IMR-90 (cell line): Measurements from ENCODE around the gene SRD5A1. TPM values are rescaled to one million over a fixed set of nuclear protein-coding genes. Genes with fewer than 3 reads are reported as not detected.

ENCODE experiments used
- ATAC-seq: fragments of 200-7000 bp; cut with Tn5 transposase; 2 replicates; pipeline ENCODE4 v1.9.1; 2020; ENCODE audit warnings: low read depth, mild to moderate bottlenecking, moderate library complexity
- BruUV-seq: library from RNA; stranded (reverse); fragments of 400-500 nt; replicated peaks from 2 replicates; lab custom pipeline; 2021; lab: Mats Ljungman, UMichigan
- CTCF ChIA-PET: fragments of 300-600 bp; formaldehyde crosslinking; extraction: SDS; loops from one replicate; lab custom pipeline; 2021; ENCODE audit warnings: antibody characterized with exemption; lab: Yijun Ruan, JAX
- POLR2A ChIA-PET: fragments of 300-600 bp; sonication (Branson Sonifier 250); formaldehyde crosslinking; loops from one replicate; lab custom pipeline; 2022; ENCODE audit warnings: antibody characterized with exemption; ENCODE audit not compliant: unreplicated experiment; lab: Charles Lee
- DNase-seq: peaks from one replicate; pipeline ENCODE4 v3.0.0; 2013
- H2AFZ ChIP-seq: replicated peaks from 2 replicates; pipeline ENCODE3; 2013; ENCODE audit warnings: low read length, mild to moderate bottlenecking; ENCODE audit not compliant: poor library complexity
- H2AK5ac ChIP-seq: 2 replicates; pipeline ENCODE4 v1.6.1; 2013; ENCODE audit warnings: low read depth, low read length, inconsistent platforms
- H2AK9ac ChIP-seq: replicated peaks from 2 replicates; pipeline ENCODE3; 2013; ENCODE audit warnings: mild to moderate bottlenecking, low read depth, low read length, moderate library complexity; ENCODE audit not compliant: poor library complexity
- H2BK120ac ChIP-seq: 2 replicates; pipeline ENCODE4 v1.6.1; 2013; ENCODE audit warnings: low read depth, low read length, inconsistent platforms
- H2BK15ac ChIP-seq: 3 replicates; pipeline ENCODE4 v1.6.1; 2013; ENCODE audit warnings: low read depth, low read length, inconsistent platforms
- H2BK20ac ChIP-seq: 2 replicates; pipeline ENCODE4 v1.6.1; 2013; ENCODE audit warnings: low read depth, mild to moderate bottlenecking, inconsistent platforms, low read length, moderate library complexity
- H2BK5ac ChIP-seq: 2 replicates; pipeline ENCODE4 v1.6.1; 2013; ENCODE audit warnings: mild to moderate bottlenecking, low read depth, low read length, inconsistent platforms; ENCODE audit not compliant: poor library complexity, severe bottlenecking
- H3K14ac ChIP-seq: replicated peaks from 2 replicates; pipeline ENCODE4 v1.6.1; 2013; ENCODE audit warnings: low read depth, low read length, inconsistent platforms
- H3K18ac ChIP-seq: 2 replicates; pipeline ENCODE4 v1.6.1; 2013; ENCODE audit warnings: low read depth, low read length, control low read depth
- H3K23ac ChIP-seq: 2 replicates; pipeline ENCODE4 v1.6.1; 2013; ENCODE audit warnings: low read depth, low read length, inconsistent platforms
- H3K27ac ChIP-seq: 2 replicates; pipeline ENCODE4 v1.5.1; 2013; ENCODE audit warnings: mild to moderate bottlenecking, control low read depth, low read length; ENCODE audit not compliant: insufficient read depth
- H3K27me3 ChIP-seq: 2 replicates; pipeline ENCODE4 v1.6.1; 2013; ENCODE audit warnings: low read length; ENCODE audit not compliant: control insufficient read depth, insufficient read depth
- H3K36me3 ChIP-seq: 2 replicates; pipeline ENCODE4 v1.6.1; 2013; ENCODE audit warnings: low read length, mixed read lengths; ENCODE audit not compliant: control insufficient read depth, insufficient read depth
- H3K4ac ChIP-seq: 2 replicates; pipeline ENCODE4 v1.6.1; 2013; ENCODE audit warnings: low read depth, low read length, inconsistent platforms
- H3K4me1 ChIP-seq: 2 replicates; pipeline ENCODE4 v1.6.1; 2013; ENCODE audit warnings: low read length, mixed read lengths; ENCODE audit not compliant: control insufficient read depth, insufficient read depth
- H3K4me2 ChIP-seq: 2 replicates; pipeline ENCODE4 v1.6.1; 2013; ENCODE audit warnings: low read depth, mild to moderate bottlenecking, control low read depth, low read length, moderate library complexity
- H3K4me3 ChIP-seq: 2 replicates; pipeline ENCODE4 v1.5.1; 2013; ENCODE audit warnings: low read depth, mild to moderate bottlenecking, control low read depth, low read length, moderate library complexity; ENCODE audit not compliant: insufficient read depth
- H3K56ac ChIP-seq: 2 replicates; pipeline ENCODE4 v1.6.1; 2013; ENCODE audit warnings: low read length, inconsistent platforms; ENCODE audit not compliant: insufficient read depth; ENCODE audit errors: extremely low read depth
- H3K79me1 ChIP-seq, 2 experiments: 2 replicates each; pipeline ENCODE4 v1.6.1; 2013; ENCODE audit warnings: low read length in 2 of 2, inconsistent platforms in 1 of 2, low read depth in 1 of 2
- H3K9ac ChIP-seq: 2 replicates; pipeline ENCODE4 v1.6.1; 2013; ENCODE audit warnings: low read depth, low read length, control low read depth
- H3K9me1 ChIP-seq: 2 replicates; pipeline ENCODE4 v1.6.1; 2013; ENCODE audit warnings: low read length, inconsistent platforms; ENCODE audit not compliant: insufficient read depth
- H3K9me3 ChIP-seq: 2 replicates; pipeline ENCODE4 v1.6.1; 2013; ENCODE audit warnings: low read length; ENCODE audit not compliant: control insufficient read depth, insufficient read depth
- H4K20me1 ChIP-seq: 2 replicates; pipeline ENCODE4 v1.6.1; 2013; ENCODE audit warnings: low read length, inconsistent platforms; ENCODE audit not compliant: insufficient read depth
- H4K5ac ChIP-seq: 2 replicates; pipeline ENCODE4 v1.6.1; 2013; ENCODE audit warnings: mild to moderate bottlenecking, low read depth, low read length, control low read depth
- H4K8ac ChIP-seq, 2 experiments: 2 replicates each; pipeline ENCODE4 v1.6.1; 2013; ENCODE audit warnings: low read depth in 2 of 2, low read length in 2 of 2, control low read depth in 1 of 2, inconsistent platforms in 1 of 2
- H4K91ac ChIP-seq: 2 replicates; pipeline ENCODE4 v1.6.1; 2013; ENCODE audit warnings: low read depth, low read length, inconsistent platforms; ENCODE audit not compliant: insufficient read depth
- BHLHE40 ChIP-seq: fragments of 150-350 bp; IDR thresholded peaks from 2 replicates; pipeline ENCODE4 v1.6.1; 2016; ENCODE audit warnings: mild to moderate bottlenecking, low read depth, low read length
- CEBPB ChIP-seq: IDR thresholded peaks from 2 replicates; pipeline ENCODE4 v1.6.1; 2012; ENCODE audit warnings: low read depth, low read length, improper control_type of control experiment
- CHD1 ChIP-seq: IDR thresholded peaks from 2 replicates; pipeline ENCODE4 v1.6.1; 2012; ENCODE audit warnings: low read depth, low read length, improper control_type of control experiment
- FOS ChIP-seq: fragments of 150-350 bp; IDR thresholded peaks from 2 replicates; pipeline ENCODE4 v1.6.1; 2016; ENCODE audit warnings: low read depth, low read length
- MAFK ChIP-seq: IDR thresholded peaks from 2 replicates; pipeline ENCODE4 v1.6.1; 2012; ENCODE audit warnings: low read depth, low read length, improper control_type of control experiment
- MAZ ChIP-seq: IDR thresholded peaks from 2 replicates; pipeline ENCODE4 v1.6.1; 2012; ENCODE audit warnings: low read depth, mild to moderate bottlenecking, low read length, improper control_type of control experiment, moderate library complexity, borderline replicate concordance
- MXI1 ChIP-seq: IDR thresholded peaks from 2 replicates; pipeline ENCODE4 v1.6.1; 2012; ENCODE audit warnings: low read depth, mild to moderate bottlenecking, low read length, moderate library complexity, borderline replicate concordance
- NFE2L2 ChIP-seq: fragments of 150-350 bp; IDR thresholded peaks from 2 replicates; pipeline ENCODE4 v1.6.1; 2016; ENCODE audit warnings: low read depth, mild to moderate bottlenecking, low read length
- POLR2A ChIP-seq: IDR thresholded peaks from 2 replicates; pipeline ENCODE4 v1.6.1; 2012; ENCODE audit warnings: mild to moderate bottlenecking, low read depth, low read length
- RAD21 ChIP-seq: IDR thresholded peaks from 2 replicates; pipeline ENCODE4 v1.6.1; 2012; ENCODE audit warnings: low read length, improper control_type of control experiment
- RFX5 ChIP-seq: IDR thresholded peaks from 2 replicates; pipeline ENCODE4 v1.8.0; 2012; ENCODE audit warnings: low read depth, mild to moderate bottlenecking, low read length, moderate library complexity
- SMC3 ChIP-seq: fragments of 150-350 bp; IDR thresholded peaks from 2 replicates; pipeline ENCODE4 v1.6.1; 2016; ENCODE audit warnings: low read depth, mild to moderate bottlenecking, antibody characterized with exemption, low read length, moderate library complexity
- WGBS, 2 experiments: methylation state at CpG; one replicate each; pipeline versions ENCODE4 v1.1.5 to v1.1.7; 2013; ENCODE audit warnings: missing lambda C conversion rate in 2 of 2; ENCODE audit not compliant: insufficient read length in 1 of 2; ENCODE audit errors: extremely low coverage in 2 of 2; 5-methylcytosine and 5-hydroxymethylcytosine counted together
- dilution Hi-C: fragments of 300-500 bp; cut with HindIII; formaldehyde crosslinking; loops from one replicate; pipeline ENCODE4 v1.14.3; 2018; ENCODE audit warnings: low sequenced_read_pairs; ENCODE audit not compliant: unreplicated experiment
- in situ Hi-C: fragments of 300-500 bp; cut with MboI; formaldehyde crosslinking; loops from 3 replicates; pipeline ENCODE4 v1.14.3; 2019; ENCODE audit warnings: low sequenced_read_pairs, inconsistent platforms, mixed read lengths
- intact Hi-C: fragments of 100-400 bp; cut with micrococcal nuclease; formaldehyde crosslinking; loops from 2 replicates; pipeline ENCODE4 v1.10.0; 2022
- polyA plus RNA-seq, 3 experiments: library from polyadenylated mRNA; depleted of rRNA; stranded (reverse); fragments of >200 nt; gene quantifications; 2 replicates each; pipeline ENCODE4 v1.2.3, GENCODE V29; 2012; ENCODE audit warnings: low replicate concordance in 1 of 3
- total RNA-seq: library from RNA; depleted of rRNA; stranded (reverse); fragments of >200 nt; gene quantifications from 2 replicates; pipeline ENCODE4 v1.2.3, GENCODE V29; 2012
- TF ChIP-seq, protein P1 (sequence below): conservative IDR thresholded peaks from 2 replicates; pipeline ENCODE4 v1.5.1; 2012; ENCODE audit warnings: mild to moderate bottlenecking, low read depth, low read length, improper control_type of control experiment
- TF ChIP-seq, protein P2 (sequence below): fragments of 150-350 bp; IDR thresholded peaks from 2 replicates; pipeline ENCODE4 v1.6.1; 2016; ENCODE audit warnings: low read depth, mild to moderate bottlenecking, low read length, moderate library complexity, borderline replicate concordance
- TF ChIP-seq, protein P3 (sequence below): fragments of 150-350 bp; IDR thresholded peaks from 2 replicates; pipeline ENCODE4 v1.6.1; 2017; ENCODE audit warnings: mild to moderate bottlenecking, antibody characterized with exemption, low read length, low read depth

Gene SRD5A1
- total and polyA plus RNA-seq, 2 of the 4 experiments (the other 2 are of a cell fraction) = 6.3 to 18.2 TPM

DNA sequence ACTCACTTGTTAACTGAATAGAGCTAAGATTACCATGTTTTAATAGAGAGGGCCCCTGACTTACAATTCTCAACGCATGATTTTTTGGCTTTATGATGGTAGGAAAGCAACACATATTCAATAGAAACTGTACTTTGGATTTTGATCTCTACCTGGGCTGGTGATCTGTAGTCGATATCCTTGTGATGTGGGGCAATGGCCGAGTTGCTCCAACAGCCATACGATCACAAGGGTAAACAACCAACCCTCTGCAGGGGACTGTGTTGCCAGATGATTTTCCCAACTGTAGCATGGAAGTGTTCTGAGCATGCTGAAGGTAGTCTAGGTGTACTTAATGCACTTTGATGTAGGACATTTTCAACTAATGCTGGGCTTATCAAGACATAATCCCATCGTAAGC lies 36.9 kb upstream of the SRD5A1 start:
- H4K8ac ChIP-seq = no peak overlapping the region
- H3K9ac ChIP-seq = no peak overlapping the region
- no peaks in the 10 kb centered on the region; the same call in 1 of the 2 replicates for H3K4me1 ChIP-seq
- no peaks in the 10 kb centered on the region; the same call in 1 of the 2 replicates for H3K9me1 ChIP-seq
- H3K4ac ChIP-seq = no peak overlapping the region
- no peaks in the 10 kb centered on the region for H3K27me3 ChIP-seq
- intact Hi-C loops = no loop called here
- no peak overlapping the region for H3K18ac ChIP-seq
- no peak overlapping the region for H3K4me3 ChIP-seq
- H2BK5ac ChIP-seq = no peak overlapping the region
- H3K56ac ChIP-seq = no peak overlapping the region
- DNase-seq (no peak), ATAC-seq (no peak)
- H2BK20ac ChIP-seq = no peak overlapping the region
- H4K20me1 ChIP-seq = peaks cover 2% of the 10 kb centered on the region
- H3K27ac ChIP-seq = no peak overlapping the region
- no peak overlapping the region for H3K4me2 ChIP-seq
- no peak overlapping the region for H2AK9ac ChIP-seq
- H3K14ac ChIP-seq = no peak overlapping the region
- H3K9me3 ChIP-seq = no peaks in the 10 kb centered on the region
- POLR2A ChIA-PET = no interaction called here
- no peak overlapping the region for H4K91ac ChIP-seq
- dilution Hi-C loops = no loop called here
- H4K5ac ChIP-seq = no peak overlapping the region
- no peak overlapping the region for H2AK5ac ChIP-seq
- peaks cover 2 to 8% of the 10 kb centered on the region in 2 experiments; a peak in 2 of 4 replicates for H3K79me1 ChIP-seq
- no peak overlapping the region for H2BK120ac ChIP-seq
- WGBS, 2 experiments = no CpG with 5 or more reads among the region's 5 CpGs
- TF ChIP-seq, protein P1, sequence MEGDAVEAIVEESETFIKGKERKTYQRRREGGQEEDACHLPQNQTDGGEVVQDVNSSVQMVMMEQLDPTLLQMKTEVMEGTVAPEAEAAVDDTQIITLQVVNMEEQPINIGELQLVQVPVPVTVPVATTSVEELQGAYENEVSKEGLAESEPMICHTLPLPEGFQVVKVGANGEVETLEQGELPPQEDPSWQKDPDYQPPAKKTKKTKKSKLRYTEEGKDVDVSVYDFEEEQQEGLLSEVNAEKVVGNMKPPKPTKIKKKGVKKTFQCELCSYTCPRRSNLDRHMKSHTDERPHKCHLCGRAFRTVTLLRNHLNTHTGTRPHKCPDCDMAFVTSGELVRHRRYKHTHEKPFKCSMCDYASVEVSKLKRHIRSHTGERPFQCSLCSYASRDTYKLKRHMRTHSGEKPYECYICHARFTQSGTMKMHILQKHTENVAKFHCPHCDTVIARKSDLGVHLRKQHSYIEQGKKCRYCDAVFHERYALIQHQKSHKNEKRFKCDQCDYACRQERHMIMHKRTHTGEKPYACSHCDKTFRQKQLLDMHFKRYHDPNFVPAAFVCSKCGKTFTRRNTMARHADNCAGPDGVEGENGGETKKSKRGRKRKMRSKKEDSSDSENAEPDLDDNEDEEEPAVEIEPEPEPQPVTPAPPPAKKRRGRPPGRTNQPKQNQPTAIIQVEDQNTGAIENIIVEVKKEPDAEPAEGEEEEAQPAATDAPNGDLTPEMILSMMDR = no peak
- TF ChIP-seq RAD21 (no peak), CHD1 (no peak), MXI1 (no peak), SMC3 (no peak), CEBPB (no peak), POLR2A (no peak), MAZ (no peak), MAFK (no peak), NFE2L2 (no peak), FOS (no peak), BHLHE40 (no peak), RFX5 (no peak)
- TF ChIP-seq, protein P2, sequence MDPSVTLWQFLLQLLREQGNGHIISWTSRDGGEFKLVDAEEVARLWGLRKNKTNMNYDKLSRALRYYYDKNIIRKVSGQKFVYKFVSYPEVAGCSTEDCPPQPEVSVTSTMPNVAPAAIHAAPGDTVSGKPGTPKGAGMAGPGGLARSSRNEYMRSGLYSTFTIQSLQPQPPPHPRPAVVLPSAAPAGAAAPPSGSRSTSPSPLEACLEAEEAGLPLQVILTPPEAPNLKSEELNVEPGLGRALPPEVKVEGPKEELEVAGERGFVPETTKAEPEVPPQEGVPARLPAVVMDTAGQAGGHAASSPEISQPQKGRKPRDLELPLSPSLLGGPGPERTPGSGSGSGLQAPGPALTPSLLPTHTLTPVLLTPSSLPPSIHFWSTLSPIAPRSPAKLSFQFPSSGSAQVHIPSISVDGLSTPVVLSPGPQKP = no peak
- TF ChIP-seq, protein P3, sequence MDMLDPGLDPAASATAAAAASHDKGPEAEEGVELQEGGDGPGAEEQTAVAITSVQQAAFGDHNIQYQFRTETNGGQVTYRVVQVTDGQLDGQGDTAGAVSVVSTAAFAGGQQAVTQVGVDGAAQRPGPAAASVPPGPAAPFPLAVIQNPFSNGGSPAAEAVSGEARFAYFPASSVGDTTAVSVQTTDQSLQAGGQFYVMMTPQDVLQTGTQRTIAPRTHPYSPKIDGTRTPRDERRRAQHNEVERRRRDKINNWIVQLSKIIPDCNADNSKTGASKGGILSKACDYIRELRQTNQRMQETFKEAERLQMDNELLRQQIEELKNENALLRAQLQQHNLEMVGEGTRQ = no peak
- H2BK15ac ChIP-seq = no peak overlapping the region
- CTCF ChIA-PET = no interaction called here
- no peak overlapping the region for H3K23ac ChIP-seq
- BruUV-seq = no TSS peak
- in situ Hi-C loops = loop anchor here (10.0 kb wide), 1 partner anchor 222 kb away; the partner anchor contains the start of gene MED10
- H2AFZ ChIP-seq = no peak overlapping the region
- H3K36me3 ChIP-seq = peaks cover 30% of the 10 kb centered on the region
